GM18861 (cell line): Measurements from ENCODE around the gene SLC39A11.

Source experiments
- ATAC-seq: cut with Tn5 transposase; IDR thresholded peaks from one replicate; pipeline ENCODE4 v1.9.1; 2021; ENCODE audit not compliant: unreplicated experiment

SLC39A11 gene

GRCh38 chr17:72705905-72706395 lies 386.5 kb downstream of the SLC39A11 start:
- ATAC-seq = no peak

GRCh38 chr17:72702998-72703397 lies 389.5 kb downstream of the SLC39A11 start:
- ATAC-seq = no peak

GRCh38 chr17:72702136-72702735 lies 390.3 kb downstream of the SLC39A11 start:
- ATAC-seq = no peak

DNA sequence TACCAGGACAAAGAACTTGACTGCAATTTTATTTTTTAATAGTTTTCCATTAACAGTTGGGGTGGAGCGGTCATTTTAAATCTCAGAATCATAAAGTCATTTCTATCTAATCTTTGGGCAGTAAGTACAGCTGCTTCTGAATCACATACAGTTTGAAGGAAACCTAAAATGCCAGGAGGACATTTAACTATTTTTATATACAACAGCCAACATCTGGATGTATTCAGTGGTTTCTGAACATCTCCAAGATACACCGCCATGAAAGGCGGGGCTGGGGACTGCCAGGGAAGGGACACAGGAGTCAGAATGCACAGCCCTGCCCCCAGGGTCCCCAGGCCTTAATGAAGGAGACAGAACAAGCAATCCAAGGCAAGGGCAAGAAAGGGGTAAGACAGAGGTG lies 392.3 kb downstream of the SLC39A11 start:
- ATAC-seq = no peak

DNA sequence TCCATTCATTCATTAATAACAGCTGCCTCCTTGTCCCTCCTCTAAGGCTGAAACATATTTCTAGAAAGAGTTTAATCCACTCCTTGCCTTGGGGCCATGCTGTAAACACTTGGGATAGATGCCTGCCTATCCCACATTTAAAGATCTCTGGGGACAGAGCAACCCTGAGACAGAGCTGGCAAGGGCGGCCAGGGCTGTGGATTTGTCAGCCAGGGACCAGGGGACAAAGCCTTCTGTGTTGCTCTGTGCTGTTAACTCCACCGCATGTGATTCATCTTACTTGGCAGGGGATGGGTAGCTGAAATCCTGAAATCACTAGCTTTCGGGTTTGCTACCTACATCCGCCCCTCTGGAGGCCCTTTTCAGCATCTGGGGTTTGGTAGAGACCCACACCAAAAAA lies 392.9 kb downstream of the SLC39A11 start:
- ATAC-seq = no peak

- ATAC-seq = no peak
Measured at GRCh38 chr17:72697602-72698146, 394.8 kb downstream of the SLC39A11 start.

- no peak for ATAC-seq
Measured at GRCh38 chr17:72696721-72697120, 395.8 kb downstream of the SLC39A11 start.

GRCh38 chr17:72696156-72696555 lies 396.3 kb downstream of the SLC39A11 start:
- ATAC-seq = no peak

DNA sequence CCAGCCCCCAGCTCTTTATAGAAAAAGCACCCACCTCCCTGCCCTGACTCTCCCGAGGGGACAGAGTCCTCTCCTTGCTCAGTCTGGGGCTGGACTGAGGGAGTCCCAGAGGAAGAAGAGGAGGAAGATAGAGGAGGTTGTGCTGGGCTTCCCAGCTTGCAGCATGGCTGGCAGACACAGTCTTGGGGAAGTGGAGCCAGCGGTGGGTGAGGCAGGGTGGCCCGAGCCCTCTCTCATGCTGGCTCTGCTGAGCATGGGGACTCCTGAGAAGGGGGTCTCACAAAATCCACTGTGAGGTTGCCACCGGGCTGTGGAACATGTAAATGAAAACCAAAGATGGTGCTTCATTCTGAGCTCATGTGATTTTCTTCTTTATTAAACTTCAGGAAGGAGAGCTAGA lies 398.5 kb downstream of the SLC39A11 start:
- no peak for ATAC-seq

- no peak for ATAC-seq
Measured at GRCh38 chr17:72693151-72693878, 399.2 kb downstream of the SLC39A11 start.

DNA sequence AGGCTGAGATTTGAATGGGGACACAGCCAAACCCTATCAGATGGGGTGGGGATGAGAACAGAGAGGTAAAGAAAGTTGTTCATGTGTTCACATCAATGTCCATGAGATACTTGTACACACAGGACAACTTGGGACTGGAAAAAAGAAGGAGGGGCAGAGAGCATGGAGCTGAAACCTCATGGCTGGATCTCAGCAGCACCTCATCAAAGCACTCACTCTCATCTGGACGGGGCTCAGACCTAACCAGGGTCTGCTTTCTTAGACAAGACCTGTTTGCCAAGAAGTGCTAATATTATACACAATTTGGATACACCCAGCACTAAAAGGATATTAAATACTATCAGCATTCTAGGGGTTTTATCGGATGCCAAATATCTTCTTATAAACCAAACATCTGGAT lies 399.8 kb downstream of the SLC39A11 start:
- ATAC-seq = no peak

DNA sequence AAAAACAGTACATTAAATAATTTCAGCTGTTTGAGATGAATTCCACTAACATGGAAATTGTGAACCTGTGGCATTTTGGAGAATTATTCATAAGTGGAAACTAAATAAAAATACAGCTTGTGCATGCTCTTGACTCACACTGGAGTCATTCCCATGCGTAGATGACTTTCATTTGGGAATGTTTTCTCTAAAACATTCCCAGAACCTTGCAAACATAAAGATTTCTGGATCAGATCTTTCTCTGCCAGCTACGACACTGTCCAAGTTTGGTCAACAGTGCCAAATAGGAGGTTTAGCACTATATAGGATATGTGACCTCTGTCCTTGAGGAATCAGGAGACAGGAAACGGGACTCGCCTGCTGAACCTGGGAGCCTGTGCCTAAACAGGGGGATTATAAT lies 400.9 kb downstream of the SLC39A11 start:
- ATAC-seq = no peak

- no peak for ATAC-seq
Measured at GRCh38 chr17:72691017-72691416, 401.5 kb downstream of the SLC39A11 start.

GRCh38 chr17:72687886-72688285 lies 404.6 kb downstream of the SLC39A11 start:
- ATAC-seq = no peak

DNA sequence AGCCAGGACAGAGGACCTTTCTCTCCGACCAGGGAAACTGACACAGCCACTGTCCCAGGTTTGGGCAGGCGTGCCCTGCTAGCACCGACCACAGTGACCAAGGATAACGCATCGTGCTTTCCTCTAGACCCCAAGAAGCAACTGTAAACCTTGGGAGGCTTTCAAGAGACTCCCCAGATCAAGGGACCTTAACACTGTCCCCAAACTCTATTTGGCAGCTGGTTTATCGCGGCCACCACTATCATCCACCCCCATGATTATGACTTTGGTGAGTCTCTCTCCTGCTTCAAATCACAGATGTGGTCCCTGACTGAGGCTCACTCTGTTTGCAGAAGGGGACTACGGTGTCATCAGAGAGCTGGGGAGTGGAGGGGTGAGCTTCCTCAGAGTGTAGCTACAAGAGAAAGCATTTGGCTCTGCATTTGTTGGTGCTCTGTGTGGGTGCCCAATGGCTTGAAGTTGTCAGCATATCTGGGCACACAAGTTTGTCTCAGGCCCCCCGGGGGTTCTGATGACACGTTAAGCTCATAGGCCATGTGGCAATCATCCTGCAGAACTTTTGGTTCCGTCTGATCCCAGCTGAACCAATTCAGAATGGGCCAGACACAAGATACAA lies 408.0 kb downstream of the SLC39A11 start:
- ATAC-seq = no peak

- ATAC-seq = no peak
Measured at GRCh38 chr17:72683506-72684404, 408.7 kb downstream of the SLC39A11 start.

GRCh38 chr17:72682605-72683004 lies 409.9 kb downstream of the SLC39A11 start:
- no peak for ATAC-seq

GRCh38 chr17:72681844-72682243 lies 410.6 kb downstream of the SLC39A11 start:
- ATAC-seq = no peak

DNA sequence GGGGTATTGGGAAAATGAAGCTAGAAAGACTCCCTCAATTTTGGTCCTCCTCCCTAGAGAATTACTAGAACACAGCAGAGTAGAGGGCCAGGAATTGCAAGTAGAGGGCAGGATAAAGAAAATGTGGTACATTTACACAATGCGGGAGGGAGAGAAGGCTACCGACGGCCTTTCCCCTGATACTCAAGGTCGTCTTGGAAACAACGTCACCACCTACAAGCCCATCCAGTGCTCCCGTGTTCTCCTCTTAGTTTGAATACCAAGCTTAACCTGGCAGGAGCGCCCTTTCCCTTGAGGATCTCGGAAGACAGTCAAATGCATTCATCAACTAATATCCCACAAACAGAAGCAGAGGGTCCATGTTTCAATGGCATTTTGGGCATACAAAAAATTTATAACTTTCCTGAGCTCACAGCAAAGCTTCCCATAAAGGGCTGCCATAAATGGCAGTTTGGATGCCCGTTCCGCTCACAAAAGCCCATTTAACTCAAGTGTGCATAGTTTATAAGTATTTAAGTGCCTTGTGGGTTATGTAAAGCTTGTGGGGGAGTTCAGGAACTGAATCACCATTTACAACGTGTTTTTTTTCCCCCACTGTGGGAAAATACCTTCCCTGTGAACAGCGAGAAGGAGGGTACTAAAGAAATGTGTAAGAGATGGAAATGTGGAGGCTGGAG lies 414.6 kb downstream of the SLC39A11 start:
- no peak for ATAC-seq

DNA sequence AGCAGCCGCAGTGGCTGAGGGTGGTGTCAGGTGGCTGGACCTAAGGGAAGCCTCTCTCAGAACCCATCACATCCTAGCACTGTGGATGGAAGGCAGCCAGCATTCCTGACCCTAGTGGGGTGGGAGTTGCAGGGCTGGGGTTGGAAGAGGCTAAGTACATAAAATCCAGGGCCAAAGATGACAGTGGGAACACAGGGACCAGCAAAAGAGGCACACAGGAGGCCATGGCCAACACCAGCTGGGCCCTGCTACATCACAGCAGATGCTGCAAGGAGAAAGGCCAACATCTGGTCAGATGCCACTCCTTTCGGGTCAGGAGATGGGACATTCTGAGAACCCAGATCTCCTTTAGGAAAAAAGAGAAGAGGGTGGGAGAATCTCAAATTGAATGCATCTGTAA lies 415.4 kb downstream of the SLC39A11 start:
- ATAC-seq = no peak
